ENCODE data around the gene MFSD11. TPM values are rescaled to one million over a fixed set of nuclear protein-coding genes. Genes with fewer than 3 reads are reported as not detected.

Gene MFSD11
- total RNA-seq, 1 donor from 2014 or later = 32.3 TPM

- Histone ChIP-seq H3K9me3 (no peaks in the 10 kb centered on the region), H3K36me3 (peaks cover 54% of the 10 kb centered on the region), H3K4me1 (peaks cover 55% of the 10 kb centered on the region), H3K4me3 (peak overlapping the region; percentile 95), H3K27me3 (no peaks in the 10 kb centered on the region), H3K27ac (peak overlapping the region; percentile 98)
- ATAC-seq (no peak), DNase-seq (no peak)
- intact Hi-C loops (cut with DNase I) = no loop called here
- TF ChIP-seq CTCF (IDR thresholded peaks at IDR 0.05) = no peak
Measured at GRCh38 chr17:76734080-76734840, 3.7 kb upstream of the MFSD11 start.

GRCh38 chr17:76735006-76735405, 2.9 kb upstream of the MFSD11 start:
- peak overlapping the region; percentile 95 for H3K4me3 ChIP-seq
- no peaks in the 10 kb centered on the region for H3K9me3 ChIP-seq
- intact Hi-C loops (cut with DNase I) = no loop called here
- peak overlapping the region; percentile 98 for H3K27ac ChIP-seq
- peaks cover 54% of the 10 kb centered on the region for H3K36me3 ChIP-seq
- peaks cover 56% of the 10 kb centered on the region for H3K4me1 ChIP-seq
- DNase-seq = no peak
- no peak for ATAC-seq
- no peak for TF ChIP-seq CTCF (IDR thresholded peaks at IDR 0.05)
- no peaks in the 10 kb centered on the region for H3K27me3 ChIP-seq

GRCh38 chr17:76735586-76736348, 2.2 kb upstream of the MFSD11 start:
- TF ChIP-seq CTCF (IDR thresholded peaks at IDR 0.05) = no peak
- Histone ChIP-seq H3K9me3 (no peaks in the 10 kb centered on the region), H3K4me1 (peaks cover 60% of the 10 kb centered on the region), H3K27me3 (no peaks in the 10 kb centered on the region), H3K36me3 (peaks cover 54% of the 10 kb centered on the region), H3K4me3 (peak overlapping the region; percentile 95), H3K27ac (peak overlapping the region; percentile 98)
- DNase-seq (no peak), ATAC-seq (no peak)
- intact Hi-C loops (cut with DNase I) = no loop called here

GRCh38 chr17:76736349-76737081, 1.4 kb upstream of the MFSD11 start:
- Histone ChIP-seq H3K9me3 (no peaks in the 10 kb centered on the region), H3K4me1 (peaks cover 60% of the 10 kb centered on the region), H3K27me3 (no peaks in the 10 kb centered on the region), H3K36me3 (peaks cover 52% of the 10 kb centered on the region), H3K27ac (peak overlapping the region; percentile 98), H3K4me3 (peak overlapping the region; percentile 95)
- intact Hi-C loops (cut with DNase I) = no loop called here
- peak; percentile 91 for DNase-seq
- peak; percentile 26 for TF ChIP-seq CTCF (IDR thresholded peaks at IDR 0.05)
- peak; percentile 68 for ATAC-seq

GRCh38 chr17:76737082-76737675, 740 bp upstream of the MFSD11 start, which contains the start of gene SRSF2:
Gene SRSF2, minus strand, starts transcription at chr17:76737331. Its CDS starts 171 bp downstream, at chr17:76737160.
- Histone ChIP-seq H3K4me3 (peak within 1 kb of the TSS; percentile 95), H3K27ac (peak within 1 kb of the TSS; percentile 98), H3K36me3 (peaks cover 52% of the 10 kb centered on the region), H3K4me1 (peaks cover 55% of the 10 kb centered on the region), H3K9me3 (no peaks in the 10 kb centered on the region), H3K27me3 (no peaks in the 10 kb centered on the region)
- DNase-seq (peak; percentile 99), ATAC-seq (peak; percentile 91)
- no peak for TF ChIP-seq CTCF (IDR thresholded peaks at IDR 0.05)
- intact Hi-C loops (cut with DNase I) = no loop called here
